ENCODE measurements around the gene DZIP1. TPM values are rescaled to one million over a fixed set of nuclear protein-coding genes. Genes with fewer than 3 reads are reported as not detected.

The DZIP1 gene
- total and polyA plus RNA-seq, 2 of the 13 experiments (the other 11 are each of a cell fraction or from before 2014, with no cell fraction given), result 11.0 to 36.7 TPM

- H4K20me1 ChIP-seq (ENCODE audit: insufficient read depth, low read length), result peaks cover 2% of the 10 kb centered on the region; the same call in 1 of the 2 replicates
- ATAC-seq (peak; percentile 1; the same call in 2 of the 3 replicates), FAIRE-seq (no peak), DNase-seq (ENCODE audit: low spot score) (no peak)
- ChIA-PET POLR2A (interaction anchor here (0.8 to 1.6 kb wide), 2 partner anchors 8 to 21 kb away, joined by 3 to 7 read pairs; no protein-coding TSS in a partner anchor), CTCF (ENCODE audit: low intra/inter-chr PET ratio, low total read pairs) (no interaction called here)
- H3K9me3 ChIP-seq (ENCODE audit: low read length), result no peaks in the 10 kb centered on the region
- H3K27ac ChIP-seq (ENCODE audit: extremely low read length, insufficient read depth, low read length), result peak overlapping the region; percentile 91
- H3K4me1 ChIP-seq (ENCODE audit: insufficient read depth, low read length), result peaks cover 69% of the 10 kb centered on the region
- peak overlapping the region; percentile 78 to 88 (median 83) for H3K4me3 ChIP-seq (replicated peaks in 1 of 3; ENCODE audit: insufficient read depth in 1 of 3, low read depth in 2 of 3, low read length in 3 of 3)
- TF ChIP-seq ASH2L (IDR thresholded peaks at IDR 0.05; ENCODE audit: insufficient read length, low read depth, low read length), result peak; percentile 44
- TF ChIP-seq HNF1A (IDR thresholded peaks at IDR 0.05; ENCODE audit: low read depth), result no peak
- TF ChIP-seq HNF1A (CRISPR knock-in tag; IDR thresholded peaks at IDR 0.05; ENCODE audit: borderline replicate concordance), result 0 out of 2 replicates have a peak, but pooled peaks have one; percentile 23
- no peak for TF ChIP-seq KLF15 (CRISPR knock-in tag; IDR thresholded peaks at IDR 0.05; ENCODE audit: borderline replicate concordance)
- peak; percentile 8; the same call in 1 of the 2 replicates for TF ChIP-seq ZNF30 (CRISPR knock-in tag; IDR thresholded peaks at IDR 0.05)
- no peaks in the 10 kb centered on the region; a peak in 1 of 5 replicates for H3K27me3 ChIP-seq (ENCODE audit: control insufficient read depth in 1 of 2, insufficient read depth in 2 of 2, low read length in 2 of 2)
- H2AFZ ChIP-seq (ENCODE audit: low read length), result no peak overlapping the region
- H3K79me2 ChIP-seq (ENCODE audit: insufficient read depth, low read length), result peaks cover 70% of the 10 kb centered on the region
- intact Hi-C loops (cut with micrococcal nuclease; ENCODE audit: unreplicated experiment), result loop anchor here (5.0 to 10.0 kb wide), 2 partner anchors 35 to 107 kb away; partner anchors contain the start of gene DZIP1
- no peaks in the 10 kb centered on the region for H3K36me3 ChIP-seq (replicated peaks in 1 of 2; ENCODE audit: control insufficient read depth in 1 of 2, insufficient read depth in 2 of 2, low read length in 2 of 2)
- peak overlapping the region; percentile 67 for H3K4me2 ChIP-seq (ENCODE audit: low read depth, low read length)
- peak overlapping the region; percentile 92 for H3K9ac ChIP-seq (ENCODE audit: insufficient read depth, low read depth, low read length)
- in situ Hi-C loops (cut with HindIII; ENCODE audit: extremely low pct_ligation_motif_present, low pct_unique_long_range_greater_than_20kb), result no loop called here
- BruUV-seq (replicated peaks), result TSS peak; percentile 55
- under 1% methylated on average over 22 of the region's 30 CpGs for WGBS (ENCODE audit: low lambda C conversion rate)
Observed at GRCh38 chr13:95677564-95678266, 33.2 kb upstream of the DZIP1 start.

Data from HepG2 (cell line).